ENCODE results near the gene PPP1CA. TPM values are rescaled to one million over a fixed set of nuclear protein-coding genes. Genes with fewer than 3 reads are reported as not detected.
A peak's percentile ranks its signal among the peaks of the same experiment; 100 is the strongest.
"Not testable (repeated sequence)": the region's sequence is repeated elsewhere in the genome, so short reads cannot be mapped to it uniquely, and the experiment has no call there.

PPP1CA gene
- total and polyA plus RNA-seq, 4 donors, result 62.4 to 92.9 (median 75.9) TPM

DNA sequence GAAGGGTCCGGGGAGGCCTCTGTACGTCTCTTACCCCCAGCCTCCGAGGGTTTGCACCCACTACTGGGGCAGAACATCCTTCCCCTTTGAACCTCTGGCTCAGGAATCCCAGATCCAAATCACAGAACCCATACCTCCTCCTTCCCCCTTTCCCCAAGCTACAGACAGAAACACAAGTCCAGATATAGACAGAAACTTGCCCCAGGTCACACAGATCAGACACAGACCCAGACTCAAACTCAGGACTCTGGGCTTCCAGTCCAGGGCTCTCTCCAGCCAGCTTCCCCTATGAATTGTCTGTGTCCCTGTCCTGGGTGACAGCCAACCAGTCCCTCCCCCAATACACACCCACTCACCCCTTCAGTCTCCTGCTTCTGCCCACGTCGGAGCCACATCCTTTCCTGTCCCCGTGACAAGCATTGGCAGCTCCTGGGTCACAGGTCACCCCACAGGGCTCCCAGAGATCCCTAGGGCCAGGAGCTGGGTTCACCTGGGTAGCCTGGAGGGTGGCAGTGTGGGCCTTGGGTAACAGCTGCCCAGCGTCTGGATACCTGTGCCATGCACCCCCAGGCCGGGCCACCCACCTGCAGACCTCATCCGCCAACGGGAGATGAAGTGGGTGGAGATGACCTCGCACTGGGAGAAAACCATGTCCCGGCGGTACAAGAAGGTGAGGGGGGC lies 3.0 kb upstream of the PPP1CA start:
- no peak for DNase-seq (ENCODE audit: low spot score)
- Histone ChIP-seq H3K27ac (ENCODE audit: low read depth in 1 of 2, low read length in 2 of 2) (peak overlapping the region; percentile 20 to 59), H3K9me3 (ENCODE audit: control insufficient read depth in 4 of 4, low read length in 3 of 4) (no peaks in the 10 kb centered on the region), H3K4me1 (ENCODE audit: control insufficient read depth in 4 of 4, insufficient read depth in 4 of 4, low read length in 3 of 4) (peaks cover 11 to 23% (median 17%) of the 10 kb centered on the region in 4 donors), H3K27me3 (ENCODE audit: control insufficient read depth in 4 of 4, insufficient read depth in 4 of 4, low read length in 3 of 4) (no peaks in the 10 kb centered on the region), H3K9ac (ENCODE audit: low read depth in 1 of 2, low read length in 2 of 2) (no peak overlapping the region), H3K36me3 (ENCODE audit: control insufficient read depth in 4 of 4, insufficient read depth in 3 of 4, low read depth in 1 of 4, low read length in 3 of 4) (no peaks in the 10 kb centered on the region), H3K4me3 (ENCODE audit: low read depth in 1 of 3, low read length in 3 of 3) (peak overlapping the region in 1 of 3 donors; percentile 22)
- TF ChIP-seq EGR1 (IDR thresholded peaks at IDR 0.05; ENCODE audit: low read depth in 2 of 2), result peak in 1 of 2 donors; percentile 22
- TF ChIP-seq, protein P1, sequence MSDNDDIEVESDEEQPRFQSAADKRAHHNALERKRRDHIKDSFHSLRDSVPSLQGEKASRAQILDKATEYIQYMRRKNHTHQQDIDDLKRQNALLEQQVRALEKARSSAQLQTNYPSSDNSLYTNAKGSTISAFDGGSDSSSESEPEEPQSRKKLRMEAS (IDR thresholded peaks at IDR 0.05), result no peak
- 74% methylated on average over 13 of the region's 13 CpGs for WGBS

DNA sequence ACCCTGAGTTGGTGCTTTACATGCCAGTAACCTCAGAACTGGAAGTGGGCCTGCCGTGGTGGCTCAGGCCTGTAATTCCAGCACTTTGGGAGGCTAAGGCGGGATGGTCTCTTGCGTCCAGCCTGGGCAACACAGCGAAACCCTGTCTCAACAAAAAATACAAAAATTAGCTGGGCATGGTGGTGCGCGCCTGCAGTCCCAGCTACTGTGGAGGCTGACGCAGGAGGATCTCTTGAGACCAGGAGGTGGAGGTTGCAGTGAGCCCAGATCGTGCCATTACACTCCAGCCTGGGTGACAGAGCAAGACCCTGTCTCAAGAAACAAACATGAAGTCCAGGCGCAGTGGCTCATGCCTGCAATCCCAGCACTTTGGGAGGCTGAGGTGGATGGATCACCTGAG lies 1.4 kb upstream of the PPP1CA start:
- peaks cover 5 to 15% (median 11%) of the 10 kb centered on the region in 4 donors for H3K36me3 ChIP-seq (ENCODE audit: control insufficient read depth in 4 of 4, insufficient read depth in 3 of 4, low read depth in 1 of 4, low read length in 3 of 4)
- not testable (repeated sequence) for H3K9ac ChIP-seq (ENCODE audit: low read depth in 1 of 2, low read length in 2 of 2); H3K4me3 ChIP-seq (ENCODE audit: low read depth in 1 of 3, low read length in 3 of 3); H3K9me3 ChIP-seq (ENCODE audit: control insufficient read depth in 4 of 4, low read length in 3 of 4); H3K27me3 ChIP-seq (ENCODE audit: control insufficient read depth in 4 of 4, insufficient read depth in 4 of 4, low read length in 3 of 4); DNase-seq (ENCODE audit: low spot score)
- H3K4me1 ChIP-seq (ENCODE audit: control insufficient read depth in 4 of 4, insufficient read depth in 4 of 4, low read length in 3 of 4), result peaks cover 11 to 29% (median 19%) of the 10 kb centered on the region in 4 donors
- WGBS, result 96% methylated on average over 9 of the region's 9 CpGs
- peak overlapping the region in 1 of 2 donors; percentile 5 for H3K27ac ChIP-seq (ENCODE audit: low read depth in 1 of 2, low read length in 2 of 2)

DNA sequence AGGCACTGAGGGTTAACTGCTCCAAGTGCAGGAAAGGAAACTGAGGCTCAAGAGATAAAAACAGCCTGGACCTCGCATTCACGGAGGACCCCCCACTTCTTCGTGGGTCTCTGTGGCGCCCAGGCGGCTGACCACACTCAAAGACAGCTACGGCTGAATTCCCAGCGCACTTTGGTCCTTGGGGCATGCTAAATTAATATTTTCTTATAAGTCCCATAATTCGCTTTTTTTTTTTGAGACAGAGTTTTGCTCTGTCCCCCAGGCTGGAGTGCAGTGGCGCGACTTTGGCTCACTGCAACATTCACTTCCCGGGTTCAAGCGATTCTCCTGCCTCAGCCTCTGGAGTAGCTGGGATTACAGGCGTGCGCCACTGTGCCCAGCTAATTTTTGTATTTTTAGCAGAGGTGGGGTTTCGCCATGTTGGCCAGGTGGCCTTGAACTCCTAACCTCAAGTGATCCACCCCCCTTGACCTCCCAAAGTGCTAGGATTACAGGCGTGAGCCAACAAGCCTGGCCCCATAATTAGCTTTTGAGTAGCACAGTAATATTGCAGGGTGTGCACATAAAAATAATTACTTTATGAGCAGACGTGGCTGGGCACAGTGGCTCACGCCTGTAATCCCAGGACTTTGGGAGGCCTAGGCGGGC lies 658 bp upstream of the PPP1CA start:
- peaks cover 9 to 22% (median 18%) of the 10 kb centered on the region in 4 donors for H3K36me3 ChIP-seq (ENCODE audit: control insufficient read depth in 4 of 4, insufficient read depth in 3 of 4, low read depth in 1 of 4, low read length in 3 of 4)
- H3K4me3 ChIP-seq (ENCODE audit: low read depth in 1 of 3, low read length in 3 of 3), result peak overlapping the region; percentile 16 to 54 (median 23)
- not testable (repeated sequence) for H3K27me3 ChIP-seq (ENCODE audit: control insufficient read depth in 4 of 4, insufficient read depth in 4 of 4, low read length in 3 of 4); DNase-seq (ENCODE audit: low spot score); H3K9me3 ChIP-seq (ENCODE audit: control insufficient read depth in 4 of 4, low read length in 3 of 4)
- TF ChIP-seq RXRA (IDR thresholded peaks at IDR 0.05), result peak in 1 of 2 donors; percentile 18
- TF ChIP-seq, protein P2, sequence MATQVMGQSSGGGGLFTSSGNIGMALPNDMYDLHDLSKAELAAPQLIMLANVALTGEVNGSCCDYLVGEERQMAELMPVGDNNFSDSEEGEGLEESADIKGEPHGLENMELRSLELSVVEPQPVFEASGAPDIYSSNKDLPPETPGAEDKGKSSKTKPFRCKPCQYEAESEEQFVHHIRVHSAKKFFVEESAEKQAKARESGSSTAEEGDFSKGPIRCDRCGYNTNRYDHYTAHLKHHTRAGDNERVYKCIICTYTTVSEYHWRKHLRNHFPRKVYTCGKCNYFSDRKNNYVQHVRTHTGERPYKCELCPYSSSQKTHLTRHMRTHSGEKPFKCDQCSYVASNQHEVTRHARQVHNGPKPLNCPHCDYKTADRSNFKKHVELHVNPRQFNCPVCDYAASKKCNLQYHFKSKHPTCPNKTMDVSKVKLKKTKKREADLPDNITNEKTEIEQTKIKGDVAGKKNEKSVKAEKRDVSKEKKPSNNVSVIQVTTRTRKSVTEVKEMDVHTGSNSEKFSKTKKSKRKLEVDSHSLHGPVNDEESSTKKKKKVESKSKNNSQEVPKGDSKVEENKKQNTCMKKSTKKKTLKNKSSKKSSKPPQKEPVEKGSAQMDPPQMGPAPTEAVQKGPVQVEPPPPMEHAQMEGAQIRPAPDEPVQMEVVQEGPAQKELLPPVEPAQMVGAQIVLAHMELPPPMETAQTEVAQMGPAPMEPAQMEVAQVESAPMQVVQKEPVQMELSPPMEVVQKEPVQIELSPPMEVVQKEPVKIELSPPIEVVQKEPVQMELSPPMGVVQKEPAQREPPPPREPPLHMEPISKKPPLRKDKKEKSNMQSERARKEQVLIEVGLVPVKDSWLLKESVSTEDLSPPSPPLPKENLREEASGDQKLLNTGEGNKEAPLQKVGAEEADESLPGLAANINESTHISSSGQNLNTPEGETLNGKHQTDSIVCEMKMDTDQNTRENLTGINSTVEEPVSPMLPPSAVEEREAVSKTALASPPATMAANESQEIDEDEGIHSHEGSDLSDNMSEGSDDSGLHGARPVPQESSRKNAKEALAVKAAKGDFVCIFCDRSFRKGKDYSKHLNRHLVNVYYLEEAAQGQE (IDR thresholded peaks at IDR 0.05), result peak; percentile 16
- peak overlapping the region; percentile 82 to 84 for H3K27ac ChIP-seq (ENCODE audit: low read depth in 1 of 2, low read length in 2 of 2)
- H3K4me1 ChIP-seq (ENCODE audit: control insufficient read depth in 4 of 4, insufficient read depth in 4 of 4, low read length in 3 of 4), result peaks cover 11 to 32% (median 19%) of the 10 kb centered on the region in 4 donors
- WGBS, result 57% methylated on average over 19 of the region's 19 CpGs
- H3K9ac ChIP-seq (ENCODE audit: low read depth in 1 of 2, low read length in 2 of 2), result peak overlapping the region in 1 of 2 donors; percentile 74

DNA sequence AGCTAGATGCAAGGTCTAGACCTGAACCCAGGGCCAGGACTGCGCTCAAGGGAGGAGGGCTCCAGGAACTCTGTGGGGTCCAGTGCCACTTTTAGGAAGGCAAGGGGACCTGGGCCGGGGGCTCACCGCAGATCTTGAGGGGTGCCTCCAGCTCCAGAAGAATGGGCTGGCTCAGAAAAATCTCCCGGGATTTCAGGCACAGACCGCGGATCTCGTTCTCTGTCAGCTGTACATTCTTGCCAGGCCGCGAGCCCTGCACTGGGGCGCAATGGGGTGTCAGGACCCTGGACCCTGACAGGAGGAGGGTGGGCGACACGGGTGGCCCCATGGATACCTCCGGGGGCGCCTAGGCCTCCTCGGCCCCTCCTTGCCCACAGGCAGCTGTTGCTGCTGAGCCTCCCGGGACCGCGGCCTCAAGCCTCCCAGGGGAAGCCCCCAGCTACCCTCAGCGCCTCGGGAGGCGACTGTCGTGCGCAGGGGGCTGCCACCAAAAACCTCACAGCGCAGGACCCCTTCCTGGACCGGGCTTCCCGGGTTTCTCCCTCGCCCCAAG lies 640 bp downstream of the PPP1CA start:
- peak overlapping the region; percentile 75 to 95 (median 89) for H3K4me3 ChIP-seq (ENCODE audit: low read depth in 1 of 3, low read length in 3 of 3)
- peaks cover 12 to 30% (median 22%) of the 10 kb centered on the region in 4 donors for H3K36me3 ChIP-seq (ENCODE audit: control insufficient read depth in 4 of 4, insufficient read depth in 3 of 4, low read depth in 1 of 4, low read length in 3 of 4)
- 4% methylated on average over 27 of the region's 27 CpGs for WGBS
- TF ChIP-seq, protein P3, sequence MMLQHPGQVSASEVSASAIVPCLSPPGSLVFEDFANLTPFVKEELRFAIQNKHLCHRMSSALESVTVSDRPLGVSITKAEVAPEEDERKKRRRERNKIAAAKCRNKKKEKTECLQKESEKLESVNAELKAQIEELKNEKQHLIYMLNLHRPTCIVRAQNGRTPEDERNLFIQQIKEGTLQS (IDR thresholded peaks at IDR 0.05), result no peak
- no peaks in the 10 kb centered on the region for H3K9me3 ChIP-seq (ENCODE audit: control insufficient read depth in 4 of 4, low read length in 3 of 4)
- no peak for DNase-seq (ENCODE audit: low spot score)
- H3K27ac ChIP-seq (ENCODE audit: low read depth in 1 of 2, low read length in 2 of 2), result peak overlapping the region; percentile 89 to 90
- peak overlapping the region; percentile 86 to 87 for H3K9ac ChIP-seq (ENCODE audit: low read depth in 1 of 2, low read length in 2 of 2)
- H3K4me1 ChIP-seq (ENCODE audit: control insufficient read depth in 4 of 4, insufficient read depth in 4 of 4, low read length in 3 of 4), result peaks cover 11 to 33% (median 19%) of the 10 kb centered on the region in 4 donors
- H3K27me3 ChIP-seq (ENCODE audit: control insufficient read depth in 4 of 4, insufficient read depth in 4 of 4, low read length in 3 of 4), result no peaks in the 10 kb centered on the region

Measured in liver (tissue), 9 donors.